EH (cell line): Measurements from ENCODE around the gene SLC26A8.
"Not testable (repeated sequence)": the region's sequence is repeated elsewhere in the genome, so short reads cannot be mapped to it uniquely, and the experiment has no call there.

Experiments used
- DNase-seq: peaks from one replicate; pipeline ENCODE4 v3.0.0-alpha.2; 2015; ENCODE audit warnings: low read depth

Gene SLC26A8

DNA sequence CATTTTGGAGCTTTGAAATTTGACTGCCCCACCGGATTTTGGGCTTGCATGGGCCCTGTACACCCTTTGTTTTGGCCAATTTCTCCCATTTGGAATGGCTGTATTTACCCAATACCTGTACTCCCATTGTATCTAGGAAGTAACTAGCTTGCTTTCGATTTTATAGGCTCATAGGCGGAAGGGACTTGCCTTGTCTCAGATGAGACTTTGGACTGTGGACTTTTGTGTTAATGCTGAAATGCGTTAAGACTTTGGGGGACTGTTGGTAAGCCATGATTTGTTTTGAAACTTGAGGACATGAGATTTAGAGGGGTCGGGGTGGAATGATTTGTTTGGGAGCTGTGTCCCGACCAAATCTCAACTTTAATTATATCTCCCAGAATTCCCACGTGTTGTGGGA lies 83.3 kb downstream of the SLC26A8 start:
- not testable (repeated sequence) for DNase-seq

DNA sequence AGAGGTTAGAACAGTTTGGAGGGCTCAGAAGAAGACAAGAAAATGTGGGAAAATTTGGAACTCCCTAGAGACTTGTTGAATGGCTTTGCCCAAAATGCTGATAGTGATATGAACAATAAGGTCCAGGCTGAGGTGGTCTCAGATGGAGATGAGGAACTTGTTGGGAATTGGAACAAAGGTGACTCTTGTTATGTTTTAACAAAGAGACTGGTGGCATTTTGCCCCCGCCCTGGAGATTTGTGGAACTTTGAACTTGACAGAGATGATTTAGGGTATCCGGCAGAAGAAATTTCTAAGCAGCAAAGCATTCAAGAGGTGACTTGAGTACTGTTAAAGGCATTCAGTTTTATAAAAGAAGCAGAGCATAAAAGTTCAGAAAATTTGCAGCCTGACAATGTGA lies 84.4 kb downstream of the SLC26A8 start:
- DNase-seq: not testable (repeated sequence)

DNA sequence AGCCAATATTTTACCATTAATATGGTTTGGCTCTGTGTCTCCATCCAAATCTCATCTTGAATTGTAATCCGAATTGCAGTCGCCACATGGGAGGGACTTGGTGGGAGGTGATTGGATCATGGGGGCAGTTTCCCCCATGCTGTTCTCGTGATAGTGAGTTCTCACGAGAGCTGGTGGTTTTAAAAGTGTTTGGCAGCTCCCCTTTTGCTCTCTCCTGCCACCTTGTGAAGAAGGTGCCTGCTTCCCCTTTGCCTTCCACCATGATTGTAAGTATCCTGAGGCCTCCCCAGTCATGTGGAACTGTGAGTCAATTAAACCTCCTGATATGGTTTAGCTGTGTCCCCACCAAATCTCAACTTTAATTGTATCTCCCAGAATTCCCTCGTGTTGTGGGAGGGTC lies 85.2 kb downstream of the SLC26A8 start:
- not testable (repeated sequence) for DNase-seq

DNA sequence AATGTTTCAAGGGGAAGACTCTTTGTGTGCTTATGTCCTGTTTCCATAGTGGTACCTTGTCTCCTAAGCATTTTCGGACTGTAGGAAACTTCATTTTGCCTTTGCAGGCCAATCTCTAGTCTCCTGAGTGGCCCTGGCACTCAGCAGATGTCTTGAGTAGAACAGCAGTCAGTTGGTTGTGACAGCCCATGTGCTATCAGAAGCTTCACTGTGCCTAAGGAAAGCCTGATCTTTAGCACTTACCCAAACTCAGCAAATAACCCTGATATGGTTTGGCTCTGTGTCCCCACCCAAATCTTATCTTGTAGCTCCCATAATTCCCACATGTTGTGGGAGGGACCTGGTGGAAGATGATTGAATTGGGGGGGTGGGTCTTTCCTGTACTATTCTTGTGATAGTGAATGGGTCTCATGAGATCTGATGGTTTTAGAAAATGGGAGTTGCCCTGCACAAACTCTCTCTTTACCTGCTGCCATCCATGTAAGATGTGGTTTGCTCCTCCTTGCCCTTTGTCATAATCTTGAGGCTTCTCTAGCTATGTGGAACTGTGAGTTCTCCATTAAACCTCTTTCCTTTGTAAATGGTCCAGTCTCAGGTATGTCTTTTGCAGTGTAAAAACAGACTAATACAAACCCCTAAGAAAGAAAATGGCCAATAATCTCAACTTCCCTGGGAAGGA lies 87.6 kb downstream of the SLC26A8 start:
- DNase-seq: no peak

- no peak for DNase-seq
These were observed 89.0 kb downstream of the SLC26A8 start for GRCh38 chr6:35935469-35935868.

GRCh38 chr6:35933844-35934243 lies 90.6 kb downstream of the SLC26A8 start:
- no peak for DNase-seq

DNA sequence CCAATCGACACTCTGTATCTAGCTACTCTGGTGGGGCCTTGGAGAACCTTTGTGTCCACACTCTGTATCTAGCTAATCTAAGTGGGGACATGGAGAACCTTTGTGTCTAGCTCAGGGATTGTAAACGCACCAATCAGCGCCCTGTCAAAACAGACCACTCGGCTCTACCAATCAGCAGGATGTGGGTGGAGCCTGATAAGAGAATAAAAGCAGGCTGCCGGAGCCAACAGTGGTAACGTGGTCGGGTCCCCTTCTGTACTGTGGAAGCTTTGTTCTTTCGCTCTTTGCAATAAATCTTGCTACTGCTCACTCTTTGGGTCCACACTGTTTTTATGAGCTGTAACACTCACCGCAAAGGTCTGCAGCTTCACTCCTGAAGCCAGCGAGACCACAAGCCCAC lies 92.6 kb downstream of the SLC26A8 start:
- DNase-seq: not testable (repeated sequence)

DNA sequence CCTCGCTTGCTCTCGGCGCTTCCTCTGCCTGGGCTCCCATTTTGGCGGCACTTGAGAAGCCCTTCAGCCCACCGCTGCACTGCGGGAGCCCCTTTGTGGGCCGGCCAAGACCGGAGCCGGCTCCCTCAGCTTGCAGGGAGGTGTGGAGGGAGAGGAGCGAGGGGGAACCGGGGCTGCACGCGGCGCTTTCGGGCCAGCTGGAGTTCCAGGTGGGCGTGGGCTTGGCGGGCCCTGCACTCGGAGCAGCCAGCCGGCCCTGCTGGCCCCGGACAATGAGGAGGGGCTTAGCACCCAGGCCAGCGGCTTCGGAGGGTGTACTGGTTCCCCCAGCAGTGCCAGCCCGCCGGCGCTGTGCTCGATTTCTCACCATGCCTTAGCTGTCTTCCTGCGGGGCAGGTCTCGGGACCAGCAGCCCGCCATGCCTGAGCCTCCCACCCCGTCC lies 93.3 kb downstream of the SLC26A8 start:
- DNase-seq: no peak

DNA sequence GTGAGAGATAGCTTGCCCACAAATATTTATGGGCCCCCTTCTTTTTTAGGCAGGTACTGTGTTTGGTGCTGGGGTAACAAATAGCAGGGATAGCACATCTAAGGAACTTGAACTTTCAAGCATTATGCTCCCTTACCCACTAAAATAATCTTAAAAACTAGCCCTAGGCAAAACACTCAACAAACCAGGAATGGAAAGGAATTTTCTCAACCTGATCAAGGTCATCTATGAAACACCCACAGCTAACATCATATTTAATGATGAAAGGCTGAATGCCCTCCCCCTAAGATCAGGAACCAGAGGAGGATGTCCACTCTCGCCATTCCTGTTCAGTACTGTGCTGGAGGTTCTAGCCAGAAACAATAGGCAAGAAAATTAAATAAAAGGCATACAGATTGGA lies 94.8 kb downstream of the SLC26A8 start:
- no peak for DNase-seq

- DNase-seq: no peak
These were observed 97.8 kb downstream of the SLC26A8 start for GRCh38 chr6:35926509-35927215.

- DNase-seq: no peak
These were observed 98.5 kb downstream of the SLC26A8 start for GRCh38 chr6:35925961-35926360.

DNA sequence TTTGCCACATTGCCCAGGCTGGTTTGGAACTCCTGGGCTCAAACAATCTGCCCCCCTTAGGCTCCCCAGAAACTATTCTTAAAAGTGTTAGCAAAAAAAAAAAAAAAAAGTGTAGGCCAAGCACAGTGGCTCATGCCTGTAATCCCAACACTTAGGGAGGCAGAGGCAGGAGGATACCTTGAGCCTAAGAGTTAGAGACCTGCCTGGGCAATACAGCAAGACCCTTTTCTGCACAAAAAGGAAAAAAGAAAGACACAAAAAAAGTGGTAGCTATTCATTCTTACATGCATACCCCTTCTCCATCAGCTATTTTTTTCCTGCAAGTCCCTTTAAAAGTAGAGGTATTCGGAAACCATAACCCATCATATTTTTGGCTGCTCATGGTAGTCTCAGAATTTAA lies 100.3 kb downstream of the SLC26A8 start:
- DNase-seq: no peak

DNA sequence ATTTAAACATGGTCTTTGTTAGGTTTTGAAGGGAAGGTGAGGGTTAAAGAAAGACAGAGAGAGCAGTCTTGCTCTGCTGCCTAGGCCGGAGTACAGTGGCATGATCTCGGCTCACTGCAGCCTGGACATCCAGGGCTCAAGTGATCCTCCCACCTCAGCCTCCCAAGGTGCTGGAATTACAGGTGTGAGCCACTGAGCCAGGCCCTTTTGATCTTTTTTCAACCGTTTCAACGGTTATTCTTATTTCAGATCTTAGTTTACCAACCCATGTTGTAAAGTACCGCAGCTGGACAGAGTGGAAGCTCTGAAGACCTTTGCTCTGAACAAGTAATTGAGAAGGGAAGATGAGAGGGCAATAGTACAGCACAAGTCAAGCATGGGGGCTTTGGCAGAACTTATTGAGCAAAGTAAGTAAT lies 102.3 kb downstream of the SLC26A8 start:
- no peak for DNase-seq

- peak; percentile 81 for DNase-seq
These were observed 103.4 kb downstream of the SLC26A8 start, which contains the start of gene SRPK1 for GRCh38 chr6:35920793-35921732. SRPK1 (minus strand) TSS chr6:35921098; CDS start chr6:35921056, 42 bp downstream.

- DNase-seq: peak; percentile 65
These were observed 104.4 kb downstream of the SLC26A8 start for GRCh38 chr6:35919827-35920751.

- peak; percentile 18 for DNase-seq
These were observed 105.2 kb downstream of the SLC26A8 start for GRCh38 chr6:35919085-35919826.

DNA sequence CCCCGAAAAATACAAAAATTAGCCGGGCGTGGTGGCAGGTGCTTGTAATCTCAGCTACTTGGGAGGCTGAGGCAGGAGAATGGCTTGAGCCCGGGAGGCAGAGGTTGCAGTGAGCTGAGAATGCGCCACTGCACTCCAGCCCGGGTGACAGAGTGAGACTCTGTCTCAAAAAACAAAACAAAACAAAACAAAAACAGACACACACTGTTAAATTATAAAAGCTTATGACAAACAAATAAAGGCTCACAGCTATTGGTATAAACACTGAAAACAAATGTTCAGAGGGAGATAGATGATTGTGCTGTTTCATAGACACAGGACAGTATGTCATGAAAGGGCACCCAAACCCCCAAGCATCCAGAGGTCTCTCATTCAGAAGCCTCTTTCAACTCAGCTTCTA lies 107.5 kb downstream of the SLC26A8 start:
- not testable (repeated sequence) for DNase-seq

GRCh38 chr6:35916056-35916455 lies 108.4 kb downstream of the SLC26A8 start:
- no peak for DNase-seq

- DNase-seq: no peak
These were observed 109.9 kb downstream of the SLC26A8 start for GRCh38 chr6:35914536-35914935.

DNA sequence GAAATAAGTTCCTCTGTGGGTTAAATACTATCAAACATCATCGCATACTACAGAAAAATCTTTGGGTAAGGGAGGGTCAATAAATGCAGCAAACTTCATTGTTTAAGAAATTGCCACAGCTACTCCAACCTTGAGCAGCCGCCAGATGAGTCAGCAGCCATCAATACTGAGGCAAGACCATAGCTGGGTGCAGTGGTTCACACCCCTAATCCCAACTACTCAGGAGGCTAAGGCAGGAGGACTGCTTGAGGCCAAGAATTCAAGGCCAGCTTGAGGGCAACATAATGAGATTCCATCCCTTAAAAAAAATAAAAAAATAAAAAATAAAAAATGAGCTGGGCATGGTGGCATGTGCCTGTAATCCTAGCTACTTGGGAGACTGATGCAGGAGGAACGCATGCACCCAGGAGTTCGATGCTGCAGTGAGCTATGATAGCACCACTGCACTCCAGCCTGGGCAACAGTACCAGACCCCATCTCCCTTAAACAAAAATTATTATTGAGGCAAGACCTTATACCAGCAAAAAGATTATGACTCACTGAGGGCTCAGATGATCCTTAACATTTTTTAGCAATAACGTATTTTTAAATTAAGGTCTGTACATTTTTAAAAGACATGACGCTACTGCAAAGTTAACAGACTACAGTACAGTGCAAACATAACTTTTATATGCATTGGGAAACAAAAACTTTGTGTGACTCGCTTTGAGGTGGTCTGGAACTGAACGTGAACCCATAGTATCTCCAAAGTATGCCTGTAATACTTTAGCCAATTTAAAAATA lies 112.4 kb downstream of the SLC26A8 start:
- peak; percentile 54 for DNase-seq
